Transverse colon (tissue), 4 donors: ENCODE measurements around the gene HPN. TPM values are rescaled to one million over a fixed set of nuclear protein-coding genes. Genes with fewer than 3 reads are reported as not detected.

Source experiments
- DNase-seq: peaks from one replicate; pipeline ENCODE4 v3.0.0-alpha.2; 2019
- H3K27ac ChIP-seq, 4 donors: fragments of 200-600 bp; sonication (generic); 2 replicates each; pipeline ENCODE4 v1.5.1; 2016 to 2018; ENCODE audit warnings: inconsistent platforms in 4 of 4
- H3K27me3 ChIP-seq: fragments of 200-600 bp; sonication (generic); 2 replicates; pipeline ENCODE4 v1.5.1; 2017; ENCODE audit warnings: inconsistent platforms
- H3K36me3 ChIP-seq, 4 donors: fragments of 200-600 bp; sonication (generic); 2 replicates each; pipeline ENCODE4 v1.5.1; 2017 to 2019; ENCODE audit warnings: inconsistent platforms in 4 of 4
- H3K4me1 ChIP-seq, 4 donors: fragments of 200-600 bp; sonication (generic); 2 replicates each; pipeline ENCODE4 v1.5.1; 2017 to 2020; ENCODE audit warnings: inconsistent platforms in 4 of 4
- H3K4me3 ChIP-seq, 4 donors: fragments of 200-600 bp; sonication (generic); 1 replicate in 1 of 4; 2 replicates in 3 of 4; pipeline versions ENCODE4 v1.5.1 to v1.6.1; 2017 to 2019; ENCODE audit warnings: inconsistent platforms in 4 of 4
- H3K9me3 ChIP-seq, 2 donors: fragments of 200-600 bp; sonication (generic); 2 replicates each; pipeline ENCODE4 v1.5.1; 2017 to 2019; ENCODE audit warnings: inconsistent platforms in 2 of 2
- CTCF ChIP-seq, 5 experiments: fragments of 200-600 bp in 3 of 5; fragments of 450-650 bp in 2 of 5; sonication (generic) in 3 of 5; IDR thresholded peaks; 1 replicate in 2 of 5; 2 replicates in 3 of 5; pipeline ENCODE4 v1.5.1; 2016 to 2017; ENCODE audit warnings: antibody characterized with exemption in 5 of 5, inconsistent platforms in 3 of 5, mild to moderate bottlenecking in 2 of 5, moderate library complexity in 1 of 5
- EP300 ChIP-seq: sonication (generic); formaldehyde crosslinking; IDR thresholded peaks from one replicate; pipeline ENCODE4 v1.6.1; 2017; ENCODE audit warnings: antibody characterized with exemption, low read depth
- POLR2A ChIP-seq: fragments of 450-650 bp; IDR thresholded peaks from one replicate; pipeline ENCODE4 v1.6.1; 2016; ENCODE audit warnings: antibody characterized with exemption, mild to moderate bottlenecking, moderate library complexity
- POLR2AphosphoS5 ChIP-seq, 3 donors: sonication (generic); formaldehyde crosslinking; IDR thresholded peaks; one replicate each; pipeline ENCODE4 v1.6.1; 2016; ENCODE audit warnings: antibody characterized with exemption in 3 of 3
- WGBS, 2 donors: methylation state at CpG; one replicate each; pipeline ENCODE4 v1.1.5; 2018; ENCODE audit warnings: low coverage in 1 of 2; 5-methylcytosine and 5-hydroxymethylcytosine counted together
- in situ Hi-C, 4 donors: fragments of 200-750 bp; cut with MboI; loops; one replicate each; pipeline versions ENCODE4 v1.15.0 to v1.15.1; 2017; ENCODE audit warnings: low sequenced_read_pairs in 3 of 4, low pct_ligation_motif_present in 1 of 4, low pct_unique_long_range_greater_than_20kb in 1 of 4
- intact Hi-C: fragments of 100-400 bp; cut with DNase I; formaldehyde crosslinking; loops from one replicate; pipeline ENCODE4 v1.15.1; 2023; ENCODE audit warnings: low total_unique reads
- total RNA-seq, 4 donors: library from RNA; depleted of rRNA; stranded (reverse); fragments of >200 nt; gene quantifications; one replicate each; pipeline ENCODE4 v1.1.0, GENCODE V29; 2016

HPN gene
- total RNA-seq, 4 donors from 2014 or later = 0.32 to 0.68 TPM; not detected in 2

GRCh38 chr19:35031072-35031881, 10.2 kb upstream of the HPN start:
- 10 to 17% methylated on average over 16 to 31 of the region's 31 CpGs for whole genome bisulfite sequencing, 2 donors
- TF ChIP-seq EP300 (no peak), POLR2A (no peak)
- peaks cover 33% of the 10 kb centered on the region for H3K27me3 ChIP-seq
- no peaks in the 10 kb centered on the region for H3K9me3 ChIP-seq
- H3K27ac ChIP-seq = peak overlapping the region; percentile 13 to 48 (median 28)
- intact Hi-C loops (no loop called here), in situ Hi-C loops (no loop called here)
- H3K4me1 ChIP-seq = peaks cover 3 to 13% (median 8%) of the 10 kb centered on the region in 4 donors
- H3K4me3 ChIP-seq = peak overlapping the region; percentile 44 to 53 (median 51)
- no peak for DNase-seq
- no peaks in the 10 kb centered on the region for H3K36me3 ChIP-seq

- in situ Hi-C loops = no loop called here
- 94% methylated on average over 17 of the region's 17 CpGs; no CpG with 5 or more reads in 1 of the 2 donors for WGBS, 2 donors
Observed at GRCh38 chr19:35032356-35032865, 9.1 kb upstream of the HPN start.

GRCh38 chr19:35033067-35034004, 8.2 kb upstream of the HPN start:
- DNase-seq = no peak
- Histone ChIP-seq H3K4me3 (no peak overlapping the region), H3K27ac (no peak overlapping the region), H3K27me3 (peaks cover 33% of the 10 kb centered on the region), H3K36me3 (no peaks in the 10 kb centered on the region), H3K9me3 (no peaks in the 10 kb centered on the region), H3K4me1 (peaks cover 3 to 16% (median 10%) of the 10 kb centered on the region in 4 donors)
- WGBS, 2 donors = 59 to 83% methylated on average over 4 to 30 of the region's 30 CpGs
- TF ChIP-seq CTCF (IDR thresholded peaks at IDR 0.05) = no peak
- no peak for TF ChIP-seq POLR2AphosphoS5 (IDR thresholded peaks at IDR 0.05)
- no peak for TF ChIP-seq EP300
- TF ChIP-seq POLR2A = no peak
- in situ Hi-C loops = no loop called here
- intact Hi-C loops = no loop called here

More at GRCh38 chr19:35032356-35032865, 9.1 kb upstream of the HPN start:
- no peak overlapping the region for H3K27ac ChIP-seq
- intact Hi-C loops = no loop called here
- no peak for DNase-seq
- H3K27me3 ChIP-seq = peaks cover 33% of the 10 kb centered on the region
- H3K9me3 ChIP-seq = no peaks in the 10 kb centered on the region
- H3K4me1 ChIP-seq = peaks cover 3 to 13% (median 8%) of the 10 kb centered on the region in 4 donors
- H3K36me3 ChIP-seq = no peaks in the 10 kb centered on the region
- no peak overlapping the region for H3K4me3 ChIP-seq
- TF ChIP-seq CTCF (IDR thresholded peaks at IDR 0.05) (no peak), POLR2AphosphoS5 (IDR thresholded peaks at IDR 0.05) (no peak), EP300 (no peak), POLR2A (no peak)

- in situ Hi-C loops (no loop called here), intact Hi-C loops (no loop called here)
- Histone ChIP-seq H3K4me3 (no peak overlapping the region), H3K36me3 (no peaks in the 10 kb centered on the region), H3K9me3 (no peaks in the 10 kb centered on the region), H3K4me1 (peaks cover 3 to 17% (median 10%) of the 10 kb centered on the region in 4 donors), H3K27me3 (peaks cover 33% of the 10 kb centered on the region), H3K27ac (no peak overlapping the region)
- no peak for TF ChIP-seq CTCF (IDR thresholded peaks at IDR 0.05)
- no peak for TF ChIP-seq POLR2A
- no peak for TF ChIP-seq POLR2AphosphoS5 (IDR thresholded peaks at IDR 0.05)
- TF ChIP-seq EP300 = no peak
- no peak for DNase-seq
- WGBS, 2 donors = 77% methylated on average over 17 of the region's 17 CpGs; no CpG with 5 or more reads in 1 of the 2 donors
Observed at GRCh38 chr19:35034005-35034502, 7.5 kb upstream of the HPN start.
